Medulla oblongata (tissue), 1 donor: ENCODE results near the gene TBCK.

Experiments
- DNase-seq: peaks from one replicate; pipeline ENCODE4 v3.0.0-alpha.2; 2015; ENCODE audit errors: extremely low spot score

TBCK gene

GRCh38 chr4:106286611-106287010 lies 29.4 kb downstream of the TBCK start:
- DNase-seq, result no peak

GRCh38 chr4:106284227-106284626 lies 31.8 kb downstream of the TBCK start:
- DNase-seq, result no peak

GRCh38 chr4:106277140-106277675 lies 38.8 kb downstream of the TBCK start:
- no peak for DNase-seq

GRCh38 chr4:106273831-106274230 lies 42.2 kb downstream of the TBCK start:
- peak; percentile 38 for DNase-seq

DNA sequence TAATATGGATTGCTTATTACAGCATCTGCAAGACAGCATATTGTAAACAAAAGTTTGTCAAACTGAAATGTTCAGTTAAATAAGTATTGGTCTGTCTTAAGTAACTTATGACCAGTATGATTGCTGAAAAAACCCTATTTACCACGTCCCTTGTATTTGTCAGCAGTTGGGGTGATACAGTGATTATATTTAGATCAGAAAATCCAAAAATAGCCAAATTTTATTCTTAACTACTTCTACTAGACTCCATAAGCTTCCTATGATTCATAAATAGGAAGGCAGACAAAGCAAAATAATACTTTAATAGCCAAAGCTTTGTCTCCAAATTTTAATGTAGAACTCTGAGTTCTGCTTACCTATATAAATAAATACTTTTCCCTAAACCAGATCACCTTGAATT lies 45.3 kb downstream of the TBCK start:
- no peak for DNase-seq

DNA sequence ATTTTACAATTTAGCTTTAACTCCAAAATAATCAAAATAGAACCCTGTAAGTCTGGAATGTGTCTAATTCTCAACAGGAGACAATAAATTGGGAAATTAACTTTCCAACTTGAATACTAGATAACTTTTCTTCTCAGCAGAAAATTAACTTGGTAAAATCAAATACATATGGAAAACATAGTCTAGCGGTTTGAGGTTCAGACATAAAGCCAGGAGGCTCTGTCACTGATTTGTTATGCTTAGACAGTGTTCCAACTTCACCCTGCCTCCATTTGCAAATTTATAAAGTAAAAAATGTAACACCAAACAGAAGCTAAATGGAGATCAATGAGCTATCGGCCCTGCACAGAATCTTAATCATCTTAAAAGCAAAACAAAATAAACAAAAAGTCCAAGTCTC lies 46.3 kb downstream of the TBCK start:
- DNase-seq, result no peak

DNA sequence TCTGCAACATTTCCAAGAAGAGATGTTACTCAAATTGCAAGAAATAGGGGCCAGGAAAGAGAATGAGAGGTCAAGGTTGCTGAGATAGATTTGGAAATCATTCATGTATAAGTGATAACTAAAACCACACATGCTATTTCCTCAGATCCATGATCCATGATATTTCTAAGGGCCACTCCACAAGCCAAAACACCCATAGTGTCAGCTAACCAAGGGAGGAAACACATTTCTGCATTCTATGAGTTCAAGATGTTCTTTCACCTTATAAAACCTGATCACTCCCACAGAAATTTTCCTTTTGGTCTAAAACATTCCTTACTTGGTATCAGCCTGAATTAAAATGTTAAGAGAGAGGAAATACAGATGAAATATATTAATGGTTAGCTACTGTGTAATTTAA lies 47.2 kb downstream of the TBCK start:
- no peak for DNase-seq

- peak; percentile 60 for DNase-seq
These were observed 49.8 kb downstream of the TBCK start for GRCh38 chr4:106266201-106266600.

DNA sequence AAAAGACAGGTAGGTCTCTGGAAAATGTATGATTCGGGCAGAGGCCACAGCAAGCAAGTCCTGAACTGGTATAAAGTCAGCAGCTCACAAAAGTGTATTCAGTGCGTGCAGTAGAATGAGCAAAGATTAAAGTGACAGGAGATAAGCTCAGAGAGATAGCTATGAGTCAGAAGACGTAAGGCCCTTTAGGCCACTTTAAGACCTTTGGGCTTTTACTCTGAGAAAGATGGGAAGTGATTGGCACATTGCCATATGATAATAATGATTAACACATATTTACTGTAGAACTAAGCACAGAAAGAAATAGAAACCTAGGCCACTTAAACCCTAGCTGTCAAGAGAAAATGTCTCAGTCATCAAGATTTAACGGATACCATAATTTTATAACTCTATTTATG lies 51.7 kb downstream of the TBCK start:
- DNase-seq, result no peak

DNA sequence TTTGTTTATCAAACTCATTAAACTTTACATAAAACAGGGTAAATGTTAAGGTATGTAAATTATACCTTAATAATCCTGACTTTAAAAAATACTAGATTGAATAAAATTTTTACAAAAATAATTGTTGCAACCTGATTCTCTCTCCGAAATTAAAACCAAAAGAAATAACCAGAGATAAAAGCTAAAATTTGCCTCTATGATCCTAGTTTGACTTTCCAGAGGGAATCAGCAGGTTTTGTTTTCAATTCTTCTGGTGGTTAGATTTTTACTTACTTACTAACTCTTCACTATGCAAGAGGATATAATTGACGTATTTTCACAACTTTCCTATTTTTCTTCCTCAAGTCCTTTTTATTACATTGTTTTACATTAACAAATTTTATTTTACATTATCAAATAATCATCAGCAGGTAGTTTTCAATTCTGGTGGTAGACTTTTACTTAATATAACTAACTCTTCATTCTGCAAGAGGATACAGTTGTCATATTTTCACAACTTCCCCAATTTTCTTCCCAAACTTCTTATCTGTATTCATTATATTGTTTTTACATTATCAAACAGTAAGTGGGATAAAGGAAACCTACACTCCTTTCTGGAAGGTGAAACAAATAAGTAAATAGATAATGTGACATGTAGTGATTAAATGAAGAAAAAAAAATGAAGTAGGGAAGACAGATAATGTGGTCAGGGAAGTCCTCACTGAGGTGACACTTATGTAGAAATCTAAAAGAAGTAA lies 52.2 kb downstream of the TBCK start:
- no peak for DNase-seq

DNA sequence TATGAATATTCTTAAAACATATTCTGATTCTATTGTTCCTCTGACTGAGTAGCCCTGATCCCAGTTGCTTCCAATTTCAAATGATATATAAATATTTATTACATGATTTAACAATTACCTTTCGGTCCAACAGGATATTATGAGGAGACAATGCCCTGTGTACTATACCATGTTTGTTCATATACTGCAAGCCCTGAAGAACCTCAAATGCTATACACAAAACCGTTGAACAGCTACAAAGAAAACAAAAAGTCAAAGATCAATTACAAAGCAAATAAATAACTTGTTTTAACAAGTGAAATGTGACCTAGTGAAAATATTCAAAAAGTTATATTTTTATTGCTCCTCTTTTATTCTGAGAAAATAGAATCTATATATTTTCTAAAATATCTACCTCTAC lies 54.0 kb downstream of the TBCK start:
- DNase-seq, result no peak

- DNase-seq, result no peak
These were observed 57.6 kb downstream of the TBCK start for GRCh38 chr4:106258145-106259045.

- DNase-seq, result no peak
These were observed 59.8 kb downstream of the TBCK start for GRCh38 chr4:106256190-106256589.

DNA sequence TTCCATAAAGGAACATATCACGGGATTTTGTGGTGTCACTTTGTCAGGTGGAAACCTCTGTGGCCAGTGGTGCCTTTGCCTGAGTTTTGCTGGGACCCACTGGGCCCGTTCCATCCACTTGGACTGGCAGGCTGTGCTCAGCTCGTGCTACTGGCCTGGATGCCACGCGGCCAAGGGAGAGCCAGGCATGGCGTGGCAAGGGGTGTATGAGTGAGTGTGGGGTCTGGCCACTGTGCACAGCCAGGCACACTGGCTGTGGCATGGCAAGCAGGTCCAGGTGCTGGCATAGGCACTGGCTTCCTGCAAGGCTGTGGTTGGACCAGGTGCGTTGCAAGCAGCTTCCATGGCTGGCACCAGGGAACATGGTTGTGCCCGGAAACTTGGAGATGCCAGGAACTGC lies 60.8 kb downstream of the TBCK start:
- no peak for DNase-seq

DNA sequence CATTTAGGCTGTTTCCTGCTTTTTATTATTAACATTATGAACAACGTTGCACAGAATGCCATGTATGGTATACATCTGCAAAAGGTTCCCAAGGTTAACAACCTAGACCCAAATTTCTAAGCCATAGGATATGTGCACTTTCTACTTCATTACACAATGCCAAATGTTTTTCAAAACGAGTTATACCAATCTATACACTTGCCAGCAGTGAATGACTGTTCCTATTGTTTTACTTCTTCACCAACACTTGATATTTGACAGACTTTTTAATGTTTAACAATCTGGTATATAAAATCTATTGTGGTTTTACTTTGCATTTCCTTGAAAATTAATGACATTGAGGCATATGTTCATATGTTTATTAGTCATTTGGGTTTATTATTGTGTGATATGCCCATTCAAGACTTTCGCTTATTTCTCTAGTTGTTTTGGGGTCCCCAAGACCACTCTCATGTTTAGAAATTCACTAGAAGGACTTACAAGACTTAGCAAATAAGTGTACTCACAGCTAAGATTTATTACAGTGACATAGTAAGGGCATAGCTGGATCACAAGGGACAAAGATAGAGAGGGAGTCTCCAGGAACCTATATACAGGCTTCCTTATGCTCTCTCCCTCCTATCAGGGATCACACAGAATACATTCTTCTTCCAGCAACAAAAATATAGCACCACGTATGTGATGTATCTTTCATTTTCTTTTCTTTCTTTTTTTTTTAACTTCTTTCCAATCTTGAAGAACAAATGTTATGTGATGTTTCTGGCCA lies 62.5 kb downstream of the TBCK start:
- DNase-seq, result no peak

DNA sequence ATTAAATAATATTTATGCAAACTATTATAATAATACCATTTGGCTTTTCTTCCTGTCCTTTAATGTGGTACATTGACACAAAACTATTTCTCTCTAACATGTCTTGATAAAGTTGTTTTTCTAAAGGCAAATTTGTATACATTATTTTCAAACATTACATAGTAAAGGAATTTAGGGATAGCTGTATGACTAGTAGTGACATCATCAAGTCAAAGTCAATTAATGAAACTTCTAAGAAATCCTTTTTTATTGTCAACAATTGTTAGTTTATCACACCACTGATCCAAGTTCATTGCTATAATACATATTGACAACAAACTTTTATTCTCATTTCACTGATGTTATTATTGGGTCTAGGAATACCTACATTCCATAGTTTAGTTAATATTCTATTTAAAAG lies 68.4 kb downstream of the TBCK start:
- no peak for DNase-seq

GRCh38 chr4:106246441-106246840 lies 69.6 kb downstream of the TBCK start:
- DNase-seq, result no peak

DNA sequence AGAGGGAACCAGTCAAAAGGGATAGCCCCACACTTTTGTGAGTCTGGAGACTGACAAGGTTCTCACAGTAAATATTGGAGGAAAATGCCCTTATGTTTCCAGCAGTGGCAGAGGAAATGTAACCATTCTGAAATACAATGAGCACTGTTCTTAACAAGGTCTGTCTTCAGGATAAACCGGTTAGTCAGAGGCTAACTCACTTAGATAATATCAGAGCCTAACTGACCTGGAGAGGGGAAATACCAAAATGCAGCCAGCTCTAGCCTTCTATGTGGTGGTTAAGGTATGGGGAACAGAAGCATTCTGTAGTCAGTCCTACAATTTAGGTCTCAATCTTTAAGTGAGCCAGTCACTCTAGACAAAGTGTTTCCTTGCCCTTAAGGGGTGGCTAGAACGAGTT lies 70.8 kb downstream of the TBCK start:
- no peak for DNase-seq

GRCh38 chr4:106240699-106241098 lies 75.3 kb downstream of the TBCK start:
- DNase-seq, result no peak

- DNase-seq, result peak; percentile 36
These were observed 77.1 kb downstream of the TBCK start for GRCh38 chr4:106238820-106239420.

DNA sequence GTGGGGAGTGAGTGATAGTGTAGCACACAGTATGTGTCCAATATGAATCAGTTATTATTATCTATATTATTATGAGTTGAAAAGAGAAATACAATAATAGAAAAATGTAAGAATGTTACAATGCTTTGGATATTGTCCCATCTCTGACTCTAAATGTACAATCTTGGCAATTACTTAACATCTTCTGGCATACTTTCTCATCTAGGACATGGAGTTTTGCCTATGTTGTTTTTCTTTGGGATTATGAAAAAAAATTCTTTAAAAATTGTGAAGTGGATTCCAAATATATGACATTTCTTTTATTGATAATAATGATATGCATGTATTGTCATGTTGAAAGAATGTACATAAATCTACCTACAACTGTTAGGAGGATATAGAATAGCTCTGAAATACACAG lies 84.1 kb downstream of the TBCK start:
- DNase-seq, result no peak

GRCh38 chr4:106222548-106222947 lies 93.5 kb downstream of the TBCK start:
- no peak for DNase-seq
